ENCODE results near the gene PTPMT1.

Gene PTPMT1

DNA sequence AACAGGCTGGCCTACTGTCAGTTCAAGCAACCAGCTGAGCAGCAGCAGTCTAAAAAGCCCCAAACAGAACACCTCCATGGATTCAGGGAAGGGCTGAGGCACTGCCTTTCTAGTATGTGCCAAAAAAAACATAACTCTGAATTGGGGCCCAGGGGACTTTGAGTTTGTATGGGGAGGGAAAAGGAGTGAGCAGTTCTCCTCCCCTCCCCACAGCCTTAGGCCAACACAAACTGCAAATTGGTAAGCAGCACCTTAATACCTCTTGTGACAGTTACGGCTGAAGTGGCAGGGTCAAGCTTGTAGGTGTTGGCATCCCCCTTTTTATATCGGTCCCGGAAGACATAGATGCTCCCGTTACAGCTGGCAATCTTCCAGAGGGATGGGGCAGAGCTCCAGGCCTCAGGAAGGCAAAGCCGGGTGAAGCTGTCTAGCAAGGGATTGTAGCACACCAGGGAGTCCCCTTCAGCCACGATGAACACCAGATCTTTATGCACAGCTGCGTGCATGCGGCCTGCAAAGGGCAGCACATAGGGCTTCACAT lies 7.4 kb downstream of the PTPMT1 start:
- no peak overlapping the region for H3K4me3 ChIP-seq (ENCODE audit: insufficient read depth, low read length, poor library complexity, severe bottlenecking)
- no peaks in the 10 kb centered on the region for H3K9me2 ChIP-seq (replicated peaks; ENCODE audit: insufficient read depth, low read length)
- no peak overlapping the region for H3K9ac ChIP-seq (ENCODE audit: low read length)
- TF ChIP-seq EZH2phosphoT487 (conservative IDR thresholded peaks at IDR 0.05; ENCODE audit: low read length): no peak
- TF ChIP-seq, protein P1, sequence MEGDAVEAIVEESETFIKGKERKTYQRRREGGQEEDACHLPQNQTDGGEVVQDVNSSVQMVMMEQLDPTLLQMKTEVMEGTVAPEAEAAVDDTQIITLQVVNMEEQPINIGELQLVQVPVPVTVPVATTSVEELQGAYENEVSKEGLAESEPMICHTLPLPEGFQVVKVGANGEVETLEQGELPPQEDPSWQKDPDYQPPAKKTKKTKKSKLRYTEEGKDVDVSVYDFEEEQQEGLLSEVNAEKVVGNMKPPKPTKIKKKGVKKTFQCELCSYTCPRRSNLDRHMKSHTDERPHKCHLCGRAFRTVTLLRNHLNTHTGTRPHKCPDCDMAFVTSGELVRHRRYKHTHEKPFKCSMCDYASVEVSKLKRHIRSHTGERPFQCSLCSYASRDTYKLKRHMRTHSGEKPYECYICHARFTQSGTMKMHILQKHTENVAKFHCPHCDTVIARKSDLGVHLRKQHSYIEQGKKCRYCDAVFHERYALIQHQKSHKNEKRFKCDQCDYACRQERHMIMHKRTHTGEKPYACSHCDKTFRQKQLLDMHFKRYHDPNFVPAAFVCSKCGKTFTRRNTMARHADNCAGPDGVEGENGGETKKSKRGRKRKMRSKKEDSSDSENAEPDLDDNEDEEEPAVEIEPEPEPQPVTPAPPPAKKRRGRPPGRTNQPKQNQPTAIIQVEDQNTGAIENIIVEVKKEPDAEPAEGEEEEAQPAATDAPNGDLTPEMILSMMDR (IDR thresholded peaks at IDR 0.05; ENCODE audit: insufficient read depth, low read length, poor library complexity, severe bottlenecking): no peak
- H3K27ac ChIP-seq (ENCODE audit: low read depth, low read length): no peak overlapping the region
- peaks cover 19% of the 10 kb centered on the region; the same call in 1 of the 2 replicates for H3F3A ChIP-seq (ENCODE audit: insufficient read depth)
- no peaks in the 10 kb centered on the region for H3K27me3 ChIP-seq (ENCODE audit: low read length)
- no peak overlapping the region for H2AFZ ChIP-seq (ENCODE audit: low read depth, low read length, severe bottlenecking)
- no peaks in the 10 kb centered on the region for H3K9me3 ChIP-seq (ENCODE audit: insufficient read depth, low read length)
- no peaks in the 10 kb centered on the region; the same call in 1 of the 2 replicates for H4K20me1 ChIP-seq (ENCODE audit: low read depth, low read length)
- peaks cover 13% of the 10 kb centered on the region for H3K36me3 ChIP-seq (ENCODE audit: low read length)
- H3K79me2 ChIP-seq (ENCODE audit: insufficient read depth, low read length): peaks cover 50% of the 10 kb centered on the region
- H3K4me2 ChIP-seq (ENCODE audit: low read depth, low read length, poor library complexity, severe bottlenecking): no peak overlapping the region

DNA sequence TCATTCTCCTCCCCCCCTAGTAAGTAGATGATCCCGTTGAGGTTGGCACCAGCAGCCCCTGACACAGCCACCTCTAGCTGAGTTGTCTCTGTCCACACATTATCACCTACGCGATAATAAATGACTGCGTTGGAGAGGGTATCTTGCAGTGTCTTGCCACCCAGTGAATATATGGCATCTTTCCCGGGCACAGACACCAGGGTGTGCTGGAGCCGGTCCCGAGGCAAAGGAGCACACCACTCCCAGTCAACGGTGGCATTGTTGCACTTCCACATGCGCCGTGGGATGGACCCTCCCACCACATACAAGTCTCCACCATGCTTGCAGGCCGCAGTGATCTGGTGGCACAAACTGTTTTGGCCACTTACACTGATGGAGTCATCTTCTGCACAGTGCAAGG lies 7.9 kb downstream of the PTPMT1 start:
- H3K36me3 ChIP-seq (ENCODE audit: low read length): peaks cover 13% of the 10 kb centered on the region
- H3K9me3 ChIP-seq (ENCODE audit: insufficient read depth, low read length): no peaks in the 10 kb centered on the region
- H3F3A ChIP-seq (ENCODE audit: insufficient read depth): peaks cover 19% of the 10 kb centered on the region; the same call in 1 of the 2 replicates
- no peak overlapping the region for H3K4me2 ChIP-seq (ENCODE audit: low read depth, low read length, poor library complexity, severe bottlenecking)
- peaks cover 51% of the 10 kb centered on the region for H3K79me2 ChIP-seq (ENCODE audit: insufficient read depth, low read length)
- no peaks in the 10 kb centered on the region; the same call in 1 of the 2 replicates for H4K20me1 ChIP-seq (ENCODE audit: low read depth, low read length)
- no peaks in the 10 kb centered on the region for H3K9me2 ChIP-seq (replicated peaks; ENCODE audit: insufficient read depth, low read length)
- H3K9ac ChIP-seq (ENCODE audit: low read length): no peak overlapping the region
- no peak overlapping the region for H2AFZ ChIP-seq (ENCODE audit: low read depth, low read length, severe bottlenecking)
- no peak for TF ChIP-seq EZH2phosphoT487 (conservative IDR thresholded peaks at IDR 0.05; ENCODE audit: low read length)
- TF ChIP-seq, protein P1 (IDR thresholded peaks at IDR 0.05; ENCODE audit: insufficient read depth, low read length, poor library complexity, severe bottlenecking): no peak
- H3K27me3 ChIP-seq (ENCODE audit: low read length): no peaks in the 10 kb centered on the region
- H3K4me3 ChIP-seq (ENCODE audit: insufficient read depth, low read length, poor library complexity, severe bottlenecking): no peak overlapping the region
- H3K27ac ChIP-seq (ENCODE audit: low read depth, low read length): no peak overlapping the region

DNA sequence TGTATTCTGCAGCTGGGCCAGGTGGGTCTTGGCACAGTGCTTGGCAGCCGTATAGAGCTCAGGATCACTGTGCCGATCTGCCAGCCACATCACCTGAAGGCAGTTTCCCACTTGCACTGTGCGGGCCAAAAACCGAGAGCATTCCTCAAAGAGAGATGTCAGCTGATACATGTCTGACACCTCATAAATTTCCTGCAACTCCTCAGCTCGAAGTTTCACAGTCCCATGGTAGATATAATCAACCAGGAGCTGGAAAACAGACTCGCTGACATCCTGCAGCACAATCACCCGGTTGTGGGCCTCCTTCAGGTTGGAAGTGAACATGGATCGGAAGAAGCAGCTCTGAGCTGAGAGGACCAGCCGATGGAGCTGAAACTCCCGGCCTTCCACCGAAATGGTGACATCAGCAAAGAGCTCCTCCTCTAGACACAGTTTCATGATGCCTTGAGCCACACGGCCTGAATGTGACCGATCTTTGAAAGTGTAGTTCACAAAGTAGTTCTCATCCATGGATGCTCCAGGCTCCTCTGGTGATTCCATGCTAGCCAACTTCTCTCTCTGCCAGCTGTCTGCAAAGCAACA lies 12.2 kb downstream of the PTPMT1 start:
- H3K4me2 ChIP-seq (ENCODE audit: low read depth, low read length, poor library complexity, severe bottlenecking): peak overlapping the region; percentile 69
- no peak overlapping the region for H2AFZ ChIP-seq (ENCODE audit: low read depth, low read length, severe bottlenecking)
- TF ChIP-seq, protein P1 (IDR thresholded peaks at IDR 0.05; ENCODE audit: insufficient read depth, low read length, poor library complexity, severe bottlenecking): no peak
- TF ChIP-seq EZH2phosphoT487 (conservative IDR thresholded peaks at IDR 0.05; ENCODE audit: low read length): no peak
- H3K36me3 ChIP-seq (ENCODE audit: low read length): 0 out of 2 replicates have a peak, but pooled peaks cover 7% of the 10 kb centered on the region
- peak overlapping the region; percentile 84 for H3K9ac ChIP-seq (ENCODE audit: low read length)
- no peaks in the 10 kb centered on the region for H3K27me3 ChIP-seq (ENCODE audit: low read length)
- H3K9me3 ChIP-seq (ENCODE audit: insufficient read depth, low read length): no peaks in the 10 kb centered on the region
- peaks cover 48% of the 10 kb centered on the region for H3K79me2 ChIP-seq (ENCODE audit: insufficient read depth, low read length)
- H3K27ac ChIP-seq (ENCODE audit: low read depth, low read length): no peak overlapping the region
- no peaks in the 10 kb centered on the region for H4K20me1 ChIP-seq (ENCODE audit: low read depth, low read length)
- no peaks in the 10 kb centered on the region for H3K9me2 ChIP-seq (replicated peaks; ENCODE audit: insufficient read depth, low read length)
- peaks cover 5% of the 10 kb centered on the region; the same call in 1 of the 2 replicates for H3F3A ChIP-seq (ENCODE audit: insufficient read depth)
- peak overlapping the region; percentile 63 for H3K4me3 ChIP-seq (ENCODE audit: insufficient read depth, low read length, poor library complexity, severe bottlenecking)
